ENCODE results near the gene KRT80. TPM values are rescaled to one million over a fixed set of nuclear protein-coding genes. Genes with fewer than 3 reads are reported as not detected.

The KRT80 gene
- total and polyA plus RNA-seq, 2 of the 13 experiments (the other 11 are each of a cell fraction or from before 2014, with no cell fraction given) = 0.27 to 0.53 TPM

- no TSS peak for BruUV-seq (replicated peaks)
- FAIRE-seq (no peak), ATAC-seq (peak; percentile 37; the same call in 1 of the 3 replicates), DNase-seq (ENCODE audit: low spot score) (no peak)
- peaks cover 0 to 6% of the 10 kb centered on the region in 2 experiments; a peak in 2 of 5 replicates for H3K27me3 ChIP-seq (ENCODE audit: control insufficient read depth in 1 of 2, insufficient read depth in 2 of 2, low read length in 2 of 2)
- H3K79me2 ChIP-seq (ENCODE audit: insufficient read depth, low read length) = no peaks in the 10 kb centered on the region
- WGBS (ENCODE audit: low lambda C conversion rate) = 40% methylated on average over 2 of the region's 8 CpGs
- POLR2A ChIA-PET = no interaction called here
- H3K4me2 ChIP-seq (ENCODE audit: low read depth, low read length) = no peak overlapping the region
- in situ Hi-C loops (cut with HindIII; ENCODE audit: extremely low pct_ligation_motif_present, low pct_unique_long_range_greater_than_20kb) = no loop called here
- H2AFZ ChIP-seq (ENCODE audit: low read length) = no peak overlapping the region
- no peaks in the 10 kb centered on the region for H3K9me3 ChIP-seq (ENCODE audit: low read length)
- no peaks in the 10 kb centered on the region for H3K36me3 ChIP-seq (replicated peaks in 1 of 2; ENCODE audit: control insufficient read depth in 1 of 2, insufficient read depth in 2 of 2, low read length in 2 of 2)
- H3K9ac ChIP-seq (ENCODE audit: insufficient read depth, low read depth, low read length) = no peak overlapping the region
- CTCF ChIA-PET (ENCODE audit: low intra/inter-chr PET ratio, low total read pairs) = interaction anchor here (1.4 kb wide), 1 partner anchor 57 kb away, joined by 4 read pairs; no protein-coding TSS in a partner anchor
- H3K4me1 ChIP-seq (ENCODE audit: insufficient read depth, low read length) = peaks cover 5% of the 10 kb centered on the region; the same call in 1 of the 2 replicates
- TF ChIP-seq CTCF (CRISPR knock-in tag; IDR thresholded peaks at IDR 0.05) = peak; percentile 55
- TF ChIP-seq CREM (IDR thresholded peaks at IDR 0.05) = no peak
- no peak for TF ChIP-seq CREM (CRISPR knock-in tag; IDR thresholded peaks at IDR 0.05)
- no peak for TF ChIP-seq MTA3 (CRISPR knock-in tag; IDR thresholded peaks at IDR 0.05)
- no peak for TF ChIP-seq CREB1 (IDR thresholded peaks at IDR 0.05)
- no peak for TF ChIP-seq CREB1 (CRISPR knock-in tag; IDR thresholded peaks at IDR 0.05)
- TF ChIP-seq REL (CRISPR knock-in tag; conservative IDR thresholded peaks at IDR 0.05) = no peak
- no peak for TF ChIP-seq ZFP41 (CRISPR knock-in tag; IDR thresholded peaks at IDR 0.05; ENCODE audit: borderline replicate concordance)
- no peak for TF ChIP-seq ZNF234 (CRISPR knock-in tag; conservative IDR thresholded peaks at IDR 0.05)
- H4K20me1 ChIP-seq (ENCODE audit: insufficient read depth, low read length) = no peaks in the 10 kb centered on the region
- no peak overlapping the region for H3K4me3 ChIP-seq (replicated peaks in 1 of 3; ENCODE audit: insufficient read depth in 1 of 3, low read depth in 2 of 3, low read length in 3 of 3)
- intact Hi-C loops (cut with micrococcal nuclease; ENCODE audit: unreplicated experiment) = no loop called here
- H3K27ac ChIP-seq (ENCODE audit: extremely low read length, insufficient read depth, low read length) = no peak overlapping the region
Measured at GRCh38 chr12:52221912-52222457, 30.2 kb upstream of the KRT80 start.
